Colonic mucosa (tissue), 4 donors: ENCODE results near the gene BOK. TPM values are rescaled to one million over a fixed set of nuclear protein-coding genes. Genes with fewer than 3 reads are reported as not detected.

Experiments used
- DNase-seq: peaks from one replicate; pipeline ENCODE4 v3.0.0-alpha.2; 2020
- H3K27ac ChIP-seq: fragments of 200-600 bp; one replicate; pipeline ENCODE4 v1.8.0; 2021
- H3K27me3 ChIP-seq: fragments of 200-600 bp; one replicate; pipeline ENCODE4 v1.8.0; 2021
- H3K36me3 ChIP-seq: fragments of 200-600 bp; one replicate; pipeline ENCODE4 v1.8.0; 2021
- H3K4me1 ChIP-seq: fragments of 200-600 bp; one replicate; pipeline ENCODE4 v1.8.0; 2021; ENCODE audit warnings: mild to moderate bottlenecking
- H3K4me3 ChIP-seq: fragments of 200-600 bp; one replicate; pipeline ENCODE4 v1.8.0; 2021
- H3K9ac ChIP-seq, 2 donors: one replicate each; pipeline ENCODE4 v1.7.0; 2013; ENCODE audit warnings: control low read depth in 2 of 2, low read depth in 2 of 2, low read length in 2 of 2
- H3K9me3 ChIP-seq: fragments of 200-600 bp; one replicate; pipeline ENCODE4 v1.8.0; 2021
- CTCF ChIP-seq: fragments of 200-600 bp; IDR thresholded peaks from one replicate; pipeline ENCODE4 v1.8.0; 2022; ENCODE audit warnings: antibody characterized with exemption, mild to moderate bottlenecking
- intact Hi-C: fragments of 100-400 bp; cut with DNase I; formaldehyde crosslinking; loops from one replicate; pipeline ENCODE4 v1.14.1; 2022
- total RNA-seq, 2 donors: library from RNA; stranded (reverse); fragmentation: NEBNext Ultra II Directional in 1 of 2; extraction: Animal tissue kit (Norgen Biotek cat#: 25700) in 1 of 2; gene quantifications; one replicate each; pipeline ENCODE4 v1.2.1, GENCODE V29; 2021
- donor health status: healthy.
- donor health status: DM: no; HTN: no; CAD: no.
- donor health status: DM: no; HTN: no; CAD: no.

Gene BOK
- total RNA-seq, 2 donors from 2014 or later: 8.3 to 14.1 TPM

GRCh38 chr2:241613017-241613780, 54.7 kb downstream of the BOK start:
- Histone ChIP-seq H3K4me1 (no peaks in the 10 kb centered on the region), H3K27ac (no peak overlapping the region), H3K36me3 (no peaks in the 10 kb centered on the region), H3K4me3 (no peak overlapping the region), H3K9me3 (no peaks in the 10 kb centered on the region), H3K9ac (no peak overlapping the region), H3K27me3 (no peaks in the 10 kb centered on the region)
- intact Hi-C loops: no loop called here
- no peak for DNase-seq
- no peak for TF ChIP-seq CTCF

DNA sequence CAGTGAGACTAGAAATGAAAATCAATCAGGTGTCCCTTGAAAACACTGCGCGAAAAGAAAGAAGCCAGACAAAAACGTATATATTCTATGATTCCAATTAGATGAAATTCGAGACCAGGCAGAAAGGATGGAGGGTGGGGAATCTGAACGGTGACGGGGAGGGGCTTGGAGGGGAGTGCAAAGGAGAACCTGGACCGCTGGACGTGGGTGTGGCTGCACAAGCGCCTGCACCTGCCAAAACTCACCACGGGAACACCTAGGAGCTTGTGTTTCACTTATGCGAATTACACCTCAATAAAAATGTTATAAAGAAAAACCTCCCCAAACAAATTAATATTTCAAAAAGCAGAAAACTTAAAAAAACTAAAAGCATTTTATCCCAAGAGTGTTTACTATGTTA, 56.5 kb downstream of the BOK start:
- intact Hi-C loops: no loop called here
- Histone ChIP-seq H3K4me3 (no peak overlapping the region), H3K36me3 (no peaks in the 10 kb centered on the region), H3K9me3 (no peaks in the 10 kb centered on the region), H3K27ac (no peak overlapping the region), H3K27me3 (no peaks in the 10 kb centered on the region), H3K9ac (no peak overlapping the region), H3K4me1 (no peaks in the 10 kb centered on the region)
- no peak for TF ChIP-seq CTCF
- DNase-seq: no peak

- Histone ChIP-seq H3K4me1 (no peaks in the 10 kb centered on the region), H3K4me3 (no peak overlapping the region), H3K36me3 (no peaks in the 10 kb centered on the region), H3K27ac (no peak overlapping the region), H3K9ac (no peak overlapping the region), H3K9me3 (no peaks in the 10 kb centered on the region), H3K27me3 (no peaks in the 10 kb centered on the region)
- no peak for DNase-seq
- no peak for TF ChIP-seq CTCF
- intact Hi-C loops: no loop called here
Observed at GRCh38 chr2:241615522-241616052, 57.0 kb downstream of the BOK start.

DNA sequence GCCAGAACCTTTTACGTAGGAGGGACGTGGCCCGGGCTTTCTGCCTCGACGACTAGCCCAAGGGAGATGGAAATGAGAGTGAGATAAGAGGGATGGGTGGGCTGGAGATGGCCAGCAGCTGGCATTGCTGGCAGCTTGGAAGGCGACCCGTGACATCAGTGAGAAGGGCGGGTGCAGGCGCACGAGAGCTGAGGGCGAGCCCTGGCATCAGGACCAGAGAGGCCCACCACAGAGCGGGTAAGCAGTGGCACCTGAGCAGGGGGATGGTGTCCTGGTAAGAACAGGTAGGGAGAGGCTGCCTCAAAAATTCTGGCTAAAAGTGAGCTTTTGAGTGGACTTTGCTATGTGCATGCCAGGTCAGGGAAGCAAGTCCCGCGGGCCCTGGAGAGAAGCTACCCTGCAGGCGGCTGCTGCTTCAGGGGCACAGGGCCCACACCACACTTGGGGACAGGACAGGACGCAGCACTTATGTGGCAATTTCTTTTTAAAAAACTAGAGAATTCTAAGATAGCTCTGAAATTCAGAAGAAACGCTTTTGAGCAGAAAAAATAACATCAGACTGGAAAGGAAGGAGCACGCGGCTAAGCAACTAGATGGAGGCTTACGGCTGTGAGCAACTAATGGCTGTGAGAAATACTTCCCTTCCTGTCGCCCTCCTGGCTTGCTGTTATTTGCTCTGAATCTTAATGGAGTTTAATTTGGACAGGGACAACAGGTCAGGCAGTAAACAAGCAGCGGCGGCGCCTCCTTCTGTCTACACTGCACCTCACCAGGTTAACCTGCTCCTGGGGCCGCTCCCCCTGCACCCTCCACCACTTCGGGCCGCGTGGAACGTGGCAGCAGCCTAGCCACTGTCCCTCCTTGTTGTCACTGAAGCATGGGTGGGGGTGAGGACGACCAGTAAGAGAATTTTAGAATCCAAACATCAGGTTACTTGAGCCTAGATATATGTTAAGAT, 57.9 kb downstream of the BOK start:
- no peak for TF ChIP-seq CTCF
- no peak overlapping the region for H3K27ac ChIP-seq
- peak overlapping the region; percentile 37 to 48 for H3K9ac ChIP-seq
- intact Hi-C loops: no loop called here
- H3K36me3 ChIP-seq: no peaks in the 10 kb centered on the region
- H3K4me1 ChIP-seq: no peaks in the 10 kb centered on the region
- no peaks in the 10 kb centered on the region for H3K9me3 ChIP-seq
- peak overlapping the region; percentile 10 for H3K4me3 ChIP-seq
- no peaks in the 10 kb centered on the region for H3K27me3 ChIP-seq
- DNase-seq: peak; percentile 40

GRCh38 chr2:241617431-241618154, 59.0 kb downstream of the BOK start:
- intact Hi-C loops: no loop called here
- no peak for TF ChIP-seq CTCF
- peak overlapping the region in 1 of 2 donors; percentile 48 for H3K9ac ChIP-seq
- no peaks in the 10 kb centered on the region for H3K36me3 ChIP-seq
- DNase-seq: no peak
- peak overlapping the region; percentile 10 for H3K27ac ChIP-seq
- no peaks in the 10 kb centered on the region for H3K9me3 ChIP-seq
- no peaks in the 10 kb centered on the region for H3K27me3 ChIP-seq
- no peaks in the 10 kb centered on the region for H3K4me1 ChIP-seq
- H3K4me3 ChIP-seq: peak overlapping the region; percentile 10
